GM20000 (cell line): Measurements from ENCODE around the gene HMCN2.

Experiments used
- DNase-seq: peaks from one replicate; pipeline ENCODE4 v3.0.0; 2012; ENCODE audit warnings: low spot score
- CTCF ChIP-seq: IDR thresholded peaks from 2 replicates; pipeline ENCODE4 v1.5.1; 2012; ENCODE audit warnings: mild to moderate bottlenecking, control low read depth; ENCODE audit errors: extremely low read depth, missing control alignments

The HMCN2 gene

GRCh38 chr9:130240410-130241197 is 25.0 kb upstream of the HMCN2 start:
- no peak for TF ChIP-seq CTCF
- DNase-seq = peak; percentile 61

- TF ChIP-seq CTCF = no peak
- DNase-seq = no peak
Observed at GRCh38 chr9:130241198-130241535, 24.4 kb upstream of the HMCN2 start.

- TF ChIP-seq CTCF = no peak
- no peak for DNase-seq
Observed at GRCh38 chr9:130242270-130243014, 23.1 kb upstream of the HMCN2 start.

GRCh38 chr9:130243015-130243881 is 22.3 kb upstream of the HMCN2 start:
- peak; percentile 73 for TF ChIP-seq CTCF
- DNase-seq = peak; percentile 81

GRCh38 chr9:130243882-130244170 is 21.7 kb upstream of the HMCN2 start:
- no peak for TF ChIP-seq CTCF
- no peak for DNase-seq

GRCh38 chr9:130244548-130245165 is 20.9 kb upstream of the HMCN2 start:
- no peak for TF ChIP-seq CTCF
- DNase-seq = no peak
